ENCODE measurements around the gene SPINK2. TPM values are rescaled to one million over a fixed set of nuclear protein-coding genes. Genes with fewer than 3 reads are reported as not detected.

SPINK2 gene
- total and polyA plus RNA-seq, 2 donors (not counting 1 experiment from before 2014, with no cell fraction given) = not detected

- TF ChIP-seq EZH2 (IDR thresholded peaks at IDR 0.05; ENCODE audit: low read length, missing control alignments) = no peak
- H3K36me3 ChIP-seq (ENCODE audit: control insufficient read depth, insufficient read depth, low read length) = no peaks in the 10 kb centered on the region
- no peak overlapping the region for H3K9ac ChIP-seq (ENCODE audit: insufficient read depth, low read length)
- no peaks in the 10 kb centered on the region for H3K27me3 ChIP-seq (ENCODE audit: control insufficient read depth, insufficient read depth, low read length)
- no peaks in the 10 kb centered on the region for H4K20me1 ChIP-seq (ENCODE audit: control insufficient read depth, extremely low read depth, insufficient read depth, low read length)
- no peak overlapping the region for H2AFZ ChIP-seq (ENCODE audit: low read length)
- no peaks in the 10 kb centered on the region for H3K79me2 ChIP-seq (ENCODE audit: control insufficient read depth, insufficient read depth, low read length)
- no peaks in the 10 kb centered on the region for H3K9me3 ChIP-seq (ENCODE audit: control insufficient read depth, insufficient read depth, low read depth, low read length)
- no peak overlapping the region for H3K27ac ChIP-seq (ENCODE audit: insufficient read depth, low read length)
- H3K4me1 ChIP-seq (ENCODE audit: control insufficient read depth, extremely low read depth, insufficient read depth, low read length) = peaks cover 6% of the 10 kb centered on the region
- no peak overlapping the region for H3K4me3 ChIP-seq (replicated peaks in 1 of 4; ENCODE audit: control extremely low read depth in 1 of 4, insufficient read depth in 1 of 4, low read depth in 3 of 4, low read length in 4 of 4)
- DNase-seq (ENCODE audit: low read depth in 2 of 2) = no peak
- H3K4me2 ChIP-seq (ENCODE audit: extremely low read depth, insufficient read depth, low read length) = no peak overlapping the region
These were observed 58.8 kb downstream of the SPINK2 start for GRCh38 chr4:56762484-56763250.

GRCh38 chr4:56760183-56760582 lies 61.3 kb downstream of the SPINK2 start:
- Histone ChIP-seq H3K79me2 (ENCODE audit: control insufficient read depth, insufficient read depth, low read length) (no peaks in the 10 kb centered on the region), H3K4me3 (replicated peaks in 1 of 4; ENCODE audit: control extremely low read depth in 1 of 4, insufficient read depth in 1 of 4, low read depth in 3 of 4, low read length in 4 of 4) (no peak overlapping the region)

More at GRCh38 chr4:56760183-56760582, 61.3 kb downstream of the SPINK2 start:
- Histone ChIP-seq H3K4me1 (ENCODE audit: control insufficient read depth, extremely low read depth, insufficient read depth, low read length) (peaks cover 14% of the 10 kb centered on the region), H3K27me3 (ENCODE audit: control insufficient read depth, insufficient read depth, low read length) (no peaks in the 10 kb centered on the region), H3K9me3 (ENCODE audit: control insufficient read depth, insufficient read depth, low read depth, low read length) (no peaks in the 10 kb centered on the region), H2AFZ (ENCODE audit: low read length) (no peak overlapping the region), H3K27ac (ENCODE audit: insufficient read depth, low read length) (no peak overlapping the region), H4K20me1 (ENCODE audit: control insufficient read depth, extremely low read depth, insufficient read depth, low read length) (no peaks in the 10 kb centered on the region), H3K9ac (ENCODE audit: insufficient read depth, low read length) (no peak overlapping the region), H3K4me2 (ENCODE audit: extremely low read depth, insufficient read depth, low read length) (no peak overlapping the region), H3K36me3 (ENCODE audit: control insufficient read depth, insufficient read depth, low read length) (no peaks in the 10 kb centered on the region)
- TF ChIP-seq EZH2 (IDR thresholded peaks at IDR 0.05; ENCODE audit: low read length, missing control alignments) (no peak), CTCF (conservative IDR thresholded peaks at IDR 0.05 in 1 of 2, IDR thresholded peaks at IDR 0.05 in 1 of 2; ENCODE audit: low read depth in 1 of 2, low read length in 2 of 2) (no peak)
- no peak for DNase-seq (ENCODE audit: low read depth in 2 of 2)

Other genes with a start within 250 kb of the SPINK2 start
- gene HOPX, start 140.4 kb downstream of the SPINK2 start, total RNA-seq = 3.3 and 11.4 TPM in 2 replicates
- gene HOPX, start 140.4 kb downstream of the SPINK2 start, polyA plus RNA-seq = 2.4 and 9.6 TPM in 2 replicates
- gene REST, start 86.2 kb upstream of the SPINK2 start, total RNA-seq = 25.2 and 33.0 TPM in 2 replicates
- 29.3 and 30.5 TPM in 2 replicates for gene REST, start 86.2 kb upstream of the SPINK2 start, polyA plus RNA-seq
- gene NOA1, start 155.9 kb upstream of the SPINK2 start, total RNA-seq = 15.0 and 17.7 TPM in 2 replicates
- 10.0 and 12.1 TPM in 2 replicates for gene NOA1, start 155.9 kb upstream of the SPINK2 start, polyA plus RNA-seq
- gene POLR2B, start 157.2 kb upstream of the SPINK2 start, total RNA-seq = 105 and 109 TPM in 2 replicates
- 103 and 104 TPM in 2 replicates for gene POLR2B, start 157.2 kb upstream of the SPINK2 start, polyA plus RNA-seq